Upper lobe of left lung (tissue), 4 donors: Measurements from ENCODE around the gene DDA1.

Experiments
- EP300 ChIP-seq, 4 donors: sonication (generic); formaldehyde crosslinking; IDR thresholded peaks; one replicate each; pipeline ENCODE4 v1.5.1; 2017; ENCODE audit warnings: antibody characterized with exemption in 4 of 4, control low read depth in 2 of 4
- POLR2A ChIP-seq, 4 donors: fragments of 450-650 bp; IDR thresholded peaks; one replicate each; pipeline ENCODE4 v1.5.1; 2016 to 2017; ENCODE audit warnings: antibody characterized with exemption in 4 of 4, mild to moderate bottlenecking in 2 of 4
- TF ChIP-seq, protein P1 (sequence below), 6 experiments: fragments of 450-650 bp in 4 of 6; fragments of 200-600 bp in 2 of 6; sonication (generic) in 2 of 6; IDR thresholded peaks; one replicate each; pipeline ENCODE4 v1.5.1; 2016 to 2019; ENCODE audit warnings: antibody characterized with exemption in 6 of 6

GRCh38 chr19:17314007-17314593 lies 4.7 kb downstream of the DDA1 start:
- TF ChIP-seq, protein P1, sequence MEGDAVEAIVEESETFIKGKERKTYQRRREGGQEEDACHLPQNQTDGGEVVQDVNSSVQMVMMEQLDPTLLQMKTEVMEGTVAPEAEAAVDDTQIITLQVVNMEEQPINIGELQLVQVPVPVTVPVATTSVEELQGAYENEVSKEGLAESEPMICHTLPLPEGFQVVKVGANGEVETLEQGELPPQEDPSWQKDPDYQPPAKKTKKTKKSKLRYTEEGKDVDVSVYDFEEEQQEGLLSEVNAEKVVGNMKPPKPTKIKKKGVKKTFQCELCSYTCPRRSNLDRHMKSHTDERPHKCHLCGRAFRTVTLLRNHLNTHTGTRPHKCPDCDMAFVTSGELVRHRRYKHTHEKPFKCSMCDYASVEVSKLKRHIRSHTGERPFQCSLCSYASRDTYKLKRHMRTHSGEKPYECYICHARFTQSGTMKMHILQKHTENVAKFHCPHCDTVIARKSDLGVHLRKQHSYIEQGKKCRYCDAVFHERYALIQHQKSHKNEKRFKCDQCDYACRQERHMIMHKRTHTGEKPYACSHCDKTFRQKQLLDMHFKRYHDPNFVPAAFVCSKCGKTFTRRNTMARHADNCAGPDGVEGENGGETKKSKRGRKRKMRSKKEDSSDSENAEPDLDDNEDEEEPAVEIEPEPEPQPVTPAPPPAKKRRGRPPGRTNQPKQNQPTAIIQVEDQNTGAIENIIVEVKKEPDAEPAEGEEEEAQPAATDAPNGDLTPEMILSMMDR (IDR thresholded peaks at IDR 0.05): no peak
- no peak for TF ChIP-seq EP300 (IDR thresholded peaks at IDR 0.05)
- TF ChIP-seq POLR2A (IDR thresholded peaks at IDR 0.05): no peak
